NCI-H82 (cell line): ENCODE results near the gene XRCC6.
"Not testable (repeated sequence)": the region's sequence is repeated elsewhere in the genome, so short reads cannot be mapped to it uniquely, and the experiment has no call there.

Experiments used
- DNase-seq: peaks from one replicate; lab custom pipeline; 2025; lab: John Stamatoyannopoulos, UW

Gene XRCC6

DNA sequence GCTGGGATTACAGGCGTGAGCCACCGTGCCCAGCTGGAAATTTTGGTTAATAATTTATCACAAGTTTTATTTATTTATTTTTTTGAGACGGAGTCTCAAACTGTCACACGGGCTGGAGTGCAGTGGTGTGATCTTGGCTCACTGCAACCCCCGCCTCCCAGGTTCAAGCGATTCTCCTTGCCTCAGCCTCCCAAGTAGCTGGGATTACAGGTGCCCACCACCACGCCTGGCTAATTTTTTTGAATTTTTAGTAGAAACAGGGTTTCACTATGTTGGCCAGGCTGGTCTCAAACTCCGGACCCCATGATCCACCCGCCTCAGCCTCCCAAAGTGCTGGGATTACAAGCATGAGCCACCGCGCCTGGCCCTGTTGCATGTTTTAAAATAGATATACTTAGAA lies 65.8 kb downstream of the XRCC6 start:
- DNase-seq = not testable (repeated sequence)

DNA sequence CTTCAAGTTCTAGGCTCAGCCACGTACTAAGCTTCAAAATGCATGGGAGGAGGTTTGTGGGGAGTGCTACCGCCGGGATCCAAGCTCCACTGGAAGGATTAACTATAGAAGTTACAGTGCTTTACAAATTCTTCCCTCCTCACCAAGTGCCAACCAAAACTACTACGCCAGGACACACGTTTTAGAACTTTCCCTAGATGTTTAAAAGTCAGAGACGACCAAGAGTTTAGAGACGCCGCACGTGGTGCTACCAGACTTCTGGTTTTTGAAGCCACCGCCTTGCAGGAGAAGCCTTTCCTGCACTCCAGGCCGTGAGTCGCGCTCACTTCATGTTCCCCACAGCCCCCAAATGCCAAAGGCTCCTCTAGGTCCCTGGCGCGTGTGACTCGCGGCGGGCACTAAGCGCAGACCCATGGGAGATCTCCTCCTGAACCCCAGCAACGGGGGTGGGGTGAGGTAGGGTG lies 66.8 kb downstream of the XRCC6 start:
- peak; percentile 50 for DNase-seq

DNA sequence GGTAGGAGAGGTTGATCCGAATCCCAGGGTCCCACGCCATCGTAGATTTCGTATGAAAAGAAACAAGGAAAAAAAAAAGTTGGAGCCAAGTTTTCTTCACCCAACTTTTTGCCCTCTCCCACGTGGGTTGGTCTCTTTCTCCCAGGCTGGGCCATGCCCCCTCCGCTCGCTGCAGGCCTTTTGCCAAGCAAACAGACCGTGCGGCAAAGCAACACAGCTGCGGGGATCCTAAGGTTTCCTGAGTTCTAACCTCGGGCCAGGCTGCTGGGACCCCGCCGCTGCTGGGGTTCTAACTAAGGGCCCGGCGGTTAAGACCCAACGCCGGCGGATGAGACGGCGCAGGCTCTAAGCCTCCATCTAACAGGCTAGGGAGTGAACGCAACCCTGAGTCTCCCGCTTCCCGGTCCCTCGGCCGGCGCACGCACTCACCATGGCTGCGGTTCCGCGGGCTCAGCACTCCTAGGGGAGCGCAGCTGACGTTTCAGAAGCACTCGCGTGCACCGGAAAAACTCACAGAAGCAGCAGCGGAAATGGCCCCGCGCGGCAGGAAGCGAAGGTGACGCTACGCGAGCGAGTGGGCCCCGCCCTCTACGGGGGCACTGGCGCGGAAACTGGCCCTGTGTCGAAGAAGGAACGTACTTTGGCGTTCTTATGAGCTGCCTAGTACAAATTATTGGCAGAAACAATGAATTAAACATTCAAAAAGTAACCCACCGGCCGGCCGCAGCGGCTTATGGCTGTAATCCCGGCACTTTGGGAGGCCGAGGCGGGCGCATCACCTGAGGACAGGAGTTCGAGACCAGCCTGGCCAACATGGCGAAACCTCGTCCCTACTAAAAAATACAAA lies 67.5 kb downstream of the XRCC6 start, which contains the start of gene SNU13:
Gene SNU13 (minus strand): TSS at position 503 of the 847 bp plus-strand sequence. CDS start 71 bp downstream, at position 432.
- peak; percentile 92 for DNase-seq

DNA sequence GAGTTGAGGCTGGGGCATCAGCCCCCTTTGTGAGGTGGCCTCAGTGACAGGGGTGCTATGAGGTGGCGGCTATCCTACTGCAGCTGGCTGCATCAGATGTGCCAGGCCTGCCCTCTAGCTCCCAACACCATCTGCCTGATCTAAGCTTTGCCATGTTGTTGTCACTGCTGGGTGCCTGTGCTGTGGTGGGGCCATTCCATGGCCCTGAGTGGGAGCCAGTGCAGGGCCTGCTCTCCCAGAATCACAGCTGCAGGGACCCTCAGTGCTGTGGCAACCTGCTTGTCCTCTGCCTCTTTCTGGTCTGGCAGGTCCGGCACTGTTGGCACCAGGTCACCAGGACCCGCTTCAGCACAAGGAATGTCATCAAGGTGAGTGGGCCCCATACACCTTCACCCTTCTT lies 69.4 kb downstream of the XRCC6 start:
- no peak for DNase-seq

DNA sequence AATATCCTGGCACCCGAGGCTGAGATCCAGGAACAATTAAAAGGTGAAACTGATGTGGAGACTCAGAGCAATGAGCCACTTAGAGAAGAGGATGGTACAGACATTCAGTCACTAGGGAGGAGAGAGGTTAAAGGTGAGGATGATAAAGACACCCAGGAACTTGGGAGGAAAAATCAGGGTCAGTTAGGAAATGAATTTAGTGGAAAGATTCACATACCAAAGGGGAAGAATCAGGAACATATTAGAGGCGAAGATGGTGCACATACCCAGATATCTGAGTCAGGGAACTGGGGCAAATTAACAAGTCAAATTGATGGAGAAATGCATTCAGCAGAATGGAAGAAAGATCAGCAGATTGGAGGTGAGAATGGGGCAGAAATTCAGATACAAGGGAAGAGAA lies 74.1 kb downstream of the XRCC6 start:
- no peak for DNase-seq

DNA sequence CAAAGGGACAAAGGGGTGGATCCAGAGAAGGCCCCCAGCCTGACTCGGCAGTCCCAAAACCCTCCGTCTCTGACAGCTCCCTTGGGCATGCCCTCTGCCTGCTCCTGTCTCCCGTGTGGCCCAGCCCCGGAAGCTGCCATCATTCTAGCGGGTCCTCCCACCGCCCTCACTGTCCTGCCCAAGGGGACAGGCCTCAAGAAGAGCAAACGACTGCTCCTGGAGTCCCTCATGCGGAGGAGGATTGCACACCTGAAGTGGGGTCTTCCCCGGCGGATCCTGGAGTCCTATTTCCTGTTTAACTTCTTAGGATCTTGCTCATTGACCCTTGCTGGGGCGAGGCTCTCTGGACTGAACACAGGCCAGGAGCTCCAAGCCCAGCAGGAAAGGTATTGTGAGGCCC lies 75.6 kb downstream of the XRCC6 start:
- no peak for DNase-seq

DNA sequence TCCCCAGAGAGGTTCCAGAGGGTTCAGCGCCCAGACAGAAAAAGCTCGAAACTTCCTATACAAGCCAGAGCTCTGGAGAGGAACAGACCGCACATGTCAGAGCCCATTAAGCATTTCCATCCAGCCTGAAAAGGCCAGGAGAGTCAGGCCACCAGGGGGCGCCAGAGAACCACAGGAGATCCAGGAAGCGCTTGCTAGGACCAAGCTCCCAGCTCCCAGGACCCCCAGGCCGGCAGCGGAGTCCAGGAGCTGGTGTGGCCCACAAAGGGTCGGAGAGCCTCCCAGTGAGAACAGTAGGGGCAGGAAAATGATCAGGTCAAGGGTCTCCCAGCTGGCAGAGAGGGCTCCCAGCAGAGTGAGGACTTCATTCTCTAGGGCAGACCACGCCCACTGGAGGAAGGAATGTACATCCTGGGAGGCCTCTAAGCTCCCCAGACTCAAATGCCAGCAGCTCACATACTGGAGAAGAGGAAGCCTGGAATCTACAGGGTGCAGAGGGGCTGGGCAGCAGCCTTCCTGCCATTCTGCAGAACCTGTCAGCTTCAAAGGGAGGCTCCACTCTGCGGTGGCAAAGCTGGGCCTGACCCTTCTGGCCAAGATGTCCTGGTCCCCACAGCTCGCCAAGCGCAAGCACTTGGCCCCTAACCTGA lies 76.2 kb downstream of the XRCC6 start:
- DNase-seq = peak; percentile 94

DNA sequence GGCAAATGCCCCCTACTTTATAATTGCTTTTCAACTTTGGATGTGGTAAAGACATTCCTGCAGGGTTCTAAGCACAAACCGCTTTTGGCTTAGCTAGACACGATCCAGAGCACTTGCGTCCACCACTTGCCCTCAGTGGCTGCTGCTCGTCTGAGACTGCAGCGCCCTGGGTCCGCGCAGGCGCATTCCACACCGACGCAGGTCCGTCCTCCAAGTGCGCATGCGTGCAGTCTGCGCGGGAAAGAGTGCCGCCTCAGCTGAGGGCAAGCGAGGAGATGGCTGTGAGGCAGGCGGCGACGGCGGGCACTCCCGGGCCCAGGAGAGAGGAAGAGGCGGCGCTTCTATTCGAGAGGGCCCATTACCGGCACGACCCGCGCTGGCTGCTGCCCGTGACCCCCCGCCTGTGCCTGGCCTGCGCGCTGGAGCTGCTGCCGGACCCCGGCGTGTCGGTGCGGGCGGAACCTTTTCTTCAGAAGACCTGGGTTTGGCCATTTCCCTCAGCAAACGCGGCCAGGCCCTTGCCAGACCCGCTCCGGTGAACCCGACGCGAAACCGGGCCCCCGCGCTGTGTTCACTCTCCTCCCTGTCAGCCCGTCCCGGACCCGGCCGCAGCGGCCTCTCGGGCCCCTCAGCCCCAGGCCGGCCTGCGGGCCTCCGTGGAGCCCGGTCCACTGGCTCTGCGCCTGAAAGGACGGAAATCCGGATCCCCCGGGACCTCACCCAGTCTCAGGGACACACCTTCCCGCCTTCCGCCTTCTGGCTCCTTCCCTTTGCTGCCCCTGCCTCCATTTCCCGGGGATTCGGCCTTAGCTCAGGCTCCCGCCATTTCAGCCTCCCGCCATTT lies 78.4 kb downstream of the XRCC6 start, which contains the start of gene MEI1:
Gene MEI1 (plus strand): TSS at position 240 of the 844 bp plus-strand sequence. CDS start 36 bp downstream, at position 276.
- no peak for DNase-seq

DNA sequence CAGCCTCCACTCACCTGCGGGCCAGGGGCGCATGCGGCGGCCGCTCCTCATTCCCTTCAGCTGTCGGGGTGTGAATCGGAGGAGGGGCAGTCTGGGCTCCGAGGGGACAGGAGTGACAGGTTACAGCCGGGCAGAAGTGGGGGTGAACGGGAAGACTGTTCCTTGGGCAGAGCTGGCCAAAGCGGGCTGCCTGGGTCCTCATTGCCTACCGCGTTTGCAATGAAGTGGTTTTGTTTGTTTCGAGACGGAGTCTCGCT lies 78.9 kb downstream of the XRCC6 start:
- DNase-seq = no peak

DNA sequence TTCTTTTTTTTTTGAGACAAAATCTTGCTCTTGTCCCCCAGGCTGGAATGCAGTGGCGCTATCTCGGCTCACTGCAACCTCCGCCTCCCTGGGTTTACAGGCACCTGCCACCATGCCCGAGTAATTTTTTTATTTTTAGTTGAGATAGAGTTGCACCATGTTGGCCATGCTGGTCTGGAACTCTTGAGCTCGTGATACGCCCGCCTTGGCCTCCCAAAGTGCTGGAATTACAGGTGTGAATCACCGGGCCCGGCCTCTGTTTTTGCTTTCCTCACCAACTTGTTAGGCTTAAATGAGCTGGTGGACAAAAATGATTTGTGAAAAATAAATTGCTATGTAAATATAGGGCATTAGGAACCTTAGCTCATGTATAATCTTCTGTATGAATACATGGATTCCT lies 81.7 kb downstream of the XRCC6 start:
- no peak for DNase-seq

DNA sequence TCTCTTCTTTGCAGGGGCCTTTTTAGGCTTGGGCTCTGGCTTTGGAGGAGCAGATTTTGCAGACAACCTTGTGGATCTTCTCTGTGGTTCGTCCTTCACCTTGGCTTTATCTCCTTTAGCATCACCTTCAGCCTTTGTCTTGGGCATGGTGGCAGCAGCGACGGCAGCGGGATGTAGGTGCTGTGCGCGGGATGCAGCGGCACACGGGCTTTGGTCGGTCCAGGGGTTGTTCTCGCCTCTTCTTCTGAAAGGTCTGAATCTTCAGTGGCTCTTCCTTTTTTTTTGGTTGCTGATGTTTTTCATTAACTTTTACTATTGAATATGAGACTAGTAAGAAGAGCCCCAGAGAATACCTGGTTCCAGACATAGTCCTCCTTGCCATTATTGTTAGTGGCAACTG lies 88.2 kb downstream of the XRCC6 start:
- DNase-seq = no peak

DNA sequence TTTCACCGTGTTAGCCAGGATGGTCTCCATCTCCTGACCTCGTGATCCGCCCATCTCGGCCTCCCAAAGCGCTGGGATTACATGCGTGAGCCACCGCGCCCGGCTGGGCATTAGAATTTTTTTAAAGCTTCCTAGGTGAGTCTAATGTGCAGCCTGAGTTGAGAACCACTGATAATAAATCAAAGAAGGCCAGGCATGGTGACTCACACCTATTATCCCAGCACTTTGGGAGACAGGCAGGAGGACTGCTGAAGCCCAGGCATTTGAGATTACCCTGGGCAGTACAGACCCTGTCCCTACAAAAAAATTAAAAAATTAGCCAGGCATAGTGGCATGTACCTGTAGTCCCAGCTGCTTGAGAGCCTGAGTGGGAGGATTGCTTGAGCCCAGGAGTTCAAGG lies 91.9 kb downstream of the XRCC6 start:
- no peak for DNase-seq
